Keratinocyte (primary cell): ENCODE measurements around the gene NUSAP1.

Source experiments
- CTCF ChIP-seq, 3 experiments: IDR thresholded peaks in 1 of 3; conservative IDR thresholded peaks in 1 of 3; optimal IDR thresholded peaks in 1 of 3; 2 replicates in 2 of 3; 3 replicates in 1 of 3; pipeline versions ENCODE3 to v1.5.1; 2011; ENCODE audit warnings: low read length in 3 of 3, mild to moderate bottlenecking in 3 of 3, moderate library complexity in 2 of 3, control low read depth in 1 of 3, inconsistent platforms in 1 of 3; ENCODE audit not compliant: insufficient read depth in 2 of 3; ENCODE audit errors: extremely low read depth in 1 of 3
- EZH2 ChIP-seq: IDR thresholded peaks from one replicate; pipeline ENCODE4 v1.6.1; 2012; ENCODE audit warnings: inconsistent platforms, mild to moderate bottlenecking, low read length, moderate library complexity

- no peak for TF ChIP-seq EZH2
- no peak for TF ChIP-seq CTCF (optimal IDR thresholded peaks at IDR 0.05 in 1 of 3, IDR thresholded peaks at IDR 0.05 in 1 of 3, conservative IDR thresholded peaks at IDR 0.05 in 1 of 3; ENCODE audit: extremely low read depth in 1 of 3, insufficient read depth in 2 of 3, low read length in 3 of 3)
Observed at GRCh38 chr15:41392659-41393058, 60.0 kb downstream of the NUSAP1 start.
